Adrenal gland (tissue), 12 donors: ENCODE results near the gene MYO5B. TPM values are rescaled to one million over a fixed set of nuclear protein-coding genes. Genes with fewer than 3 reads are reported as not detected.
"Not testable (repeated sequence)": the region's sequence is repeated elsewhere in the genome, so short reads cannot be mapped to it uniquely, and the experiment has no call there.

Experiments
- DNase-seq, 7 donors: peaks; one replicate each; pipeline ENCODE4 v3.0.0-alpha.2; 2019 to 2020
- H3K27ac ChIP-seq, 5 donors: fragments of 200-600 bp; sonication (generic) in 4 of 5; 1 replicate in 3 of 5; 2 replicates in 2 of 5; pipeline versions ENCODE4 v1.5.1 to v1.8.0; 2016 to 2020; ENCODE audit warnings: mild to moderate bottlenecking in 1 of 5
- H3K27me3 ChIP-seq: fragments of 200-600 bp; 2 replicates; pipeline ENCODE4 v1.8.0; 2021
- H3K36me3 ChIP-seq, 2 donors: fragments of 200-600 bp; replicated peaks in 1 of 2; 1 replicate in 1 of 2; 2 replicates in 1 of 2; pipeline versions ENCODE4 v1.5.1 to v1.8.0; 2018 to 2022
- H3K4me1 ChIP-seq, 2 donors: fragments of 200-600 bp; replicated peaks in 1 of 2; 1 replicate in 1 of 2; 2 replicates in 1 of 2; pipeline versions ENCODE4 v1.5.1 to v1.8.0; 2018 to 2021
- H3K4me3 ChIP-seq, 4 donors: fragments of 200-600 bp; sonication (generic) in 3 of 4; one replicate each; pipeline ENCODE4 v1.5.1; 2016 to 2018
- H3K9me3 ChIP-seq, 3 donors: fragments of 200-600 bp; sonication (generic) in 1 of 3; replicated peaks in 1 of 3; 1 replicate in 2 of 3; 2 replicates in 1 of 3; pipeline versions ENCODE4 v1.5.1 to v1.8.0; 2016 to 2021
- POLR2A ChIP-seq, 2 donors: fragments of 450-650 bp; IDR thresholded peaks; one replicate each; pipeline ENCODE4 v1.6.1; 2017; ENCODE audit warnings: antibody characterized with exemption in 2 of 2, mild to moderate bottlenecking in 2 of 2, moderate library complexity in 1 of 2
- WGBS, 4 donors: extraction: QIAGEN DNeasy Blood & Tissue Kit in 2 of 4; methylation state at CpG; one replicate each; pipeline versions ENCODE4 v1.1.5 to v1.1.7; 2013 to 2017; 5-methylcytosine and 5-hydroxymethylcytosine counted together
- intact Hi-C, 2 donors: fragments of 100-400 bp; cut with DNase I; formaldehyde crosslinking; loops; one replicate each; pipeline versions ENCODE4 v1.14.1 to v1.15.0; 2022 to 2023
- polyA plus RNA-seq, 3 donors: library from polyadenylated mRNA; stranded (reverse); fragments of 200-250 nt in 2 of 3; fragments of 350-450 nt in 1 of 3; fragmentation: Illumina TruSeq in 1 of 3; extraction: RNeasy Lipid Tissue Mini Kit (QIAGEN cat#74804) in 1 of 3; gene quantifications; one replicate each; pipeline ENCODE4 v1.2.3, GENCODE V29; 2013 to 2014
- total RNA-seq, 9 donors: library from RNA; depleted of rRNA in 4 of 9; stranded (reverse); fragments of >200 nt in 4 of 9; fragments of 120-200 nt in 1 of 9; fragmentation: NEBNext Ultra II Directional in 1 of 9; extraction: Animal tissue kit (Norgen Biotek cat#: 25700) in 1 of 9; gene quantifications; one replicate each; pipeline versions ENCODE4 v1.1.0 to v1.2.4, GENCODE V29; 2013 to 2023
- TF ChIP-seq, protein P1 (sequence below), 6 experiments: fragments of 450-650 bp in 4 of 6; fragments of 200-600 bp in 2 of 6; sonication (generic) in 1 of 6; IDR thresholded peaks; 1 replicate in 5 of 6; 2 replicates in 1 of 6; pipeline versions ENCODE4 v1.5.1 to v1.8.0; 2016 to 2021; ENCODE audit warnings: antibody characterized with exemption in 6 of 6, mild to moderate bottlenecking in 2 of 6, moderate library complexity in 1 of 6
- donor health status: healthy with polysubstance abuse.
- donor health status: Bipolar disorder and iron deficiency.
- donor health status: DM: yes; HTN: yes; CAD: no.
- donor health status: DM: no; HTN: no; CAD: no.
- donor health status: DM: no; HTN: no; CAD: no.
- donor health status: DM: yes; HTN: yes; CAD: no.

The MYO5B gene
- total and polyA plus RNA-seq, 12 donors: 0.61 to 9.3 (median 2.9) TPM

DNA sequence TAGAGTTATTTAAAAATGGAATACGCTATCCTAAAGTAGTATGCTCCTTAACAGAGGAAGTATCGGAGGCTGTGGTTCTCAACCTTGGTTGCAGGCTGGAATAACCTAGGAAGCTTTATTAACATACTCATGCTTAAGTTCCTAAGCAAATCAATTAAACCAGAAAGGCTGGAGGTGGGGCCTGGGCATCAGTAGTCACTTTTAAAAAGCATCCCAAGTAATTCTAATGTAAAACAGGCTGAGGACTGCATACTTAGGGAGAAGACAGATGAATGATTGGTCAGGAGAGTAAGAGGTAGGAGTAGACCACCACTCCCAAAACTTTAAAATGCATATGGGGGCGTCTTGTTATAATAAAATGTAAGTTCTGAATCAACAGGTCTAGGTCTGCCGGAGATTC is 396.9 kb downstream of the MYO5B start:
- no peak for DNase-seq
- 95 to 99% (median 98%) methylated on average over 4 of the region's 4 CpGs for WGBS, 4 donors
- no peak overlapping the region for H3K4me3 ChIP-seq
- intact Hi-C loops: no loop called here
- H3K27me3 ChIP-seq: no peaks in the 10 kb centered on the region
- no peak for TF ChIP-seq POLR2A (IDR thresholded peaks at IDR 0.05)
- TF ChIP-seq, protein P1, sequence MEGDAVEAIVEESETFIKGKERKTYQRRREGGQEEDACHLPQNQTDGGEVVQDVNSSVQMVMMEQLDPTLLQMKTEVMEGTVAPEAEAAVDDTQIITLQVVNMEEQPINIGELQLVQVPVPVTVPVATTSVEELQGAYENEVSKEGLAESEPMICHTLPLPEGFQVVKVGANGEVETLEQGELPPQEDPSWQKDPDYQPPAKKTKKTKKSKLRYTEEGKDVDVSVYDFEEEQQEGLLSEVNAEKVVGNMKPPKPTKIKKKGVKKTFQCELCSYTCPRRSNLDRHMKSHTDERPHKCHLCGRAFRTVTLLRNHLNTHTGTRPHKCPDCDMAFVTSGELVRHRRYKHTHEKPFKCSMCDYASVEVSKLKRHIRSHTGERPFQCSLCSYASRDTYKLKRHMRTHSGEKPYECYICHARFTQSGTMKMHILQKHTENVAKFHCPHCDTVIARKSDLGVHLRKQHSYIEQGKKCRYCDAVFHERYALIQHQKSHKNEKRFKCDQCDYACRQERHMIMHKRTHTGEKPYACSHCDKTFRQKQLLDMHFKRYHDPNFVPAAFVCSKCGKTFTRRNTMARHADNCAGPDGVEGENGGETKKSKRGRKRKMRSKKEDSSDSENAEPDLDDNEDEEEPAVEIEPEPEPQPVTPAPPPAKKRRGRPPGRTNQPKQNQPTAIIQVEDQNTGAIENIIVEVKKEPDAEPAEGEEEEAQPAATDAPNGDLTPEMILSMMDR (IDR thresholded peaks at IDR 0.05): no peak
- H3K9me3 ChIP-seq: no peaks in the 10 kb centered on the region
- H3K36me3 ChIP-seq: peaks cover 0 to 27% of the 10 kb centered on the region in 2 donors
- H3K27ac ChIP-seq: no peak overlapping the region
- H3K4me1 ChIP-seq: no peaks in the 10 kb centered on the region

GRCh38 chr18:49795612-49796552 is 399.1 kb downstream of the MYO5B start:
- no peak overlapping the region for H3K27ac ChIP-seq
- intact Hi-C loops: no loop called here
- H3K4me3 ChIP-seq: no peak overlapping the region
- no peaks in the 10 kb centered on the region for H3K27me3 ChIP-seq
- H3K36me3 ChIP-seq: peaks cover 0 to 34% of the 10 kb centered on the region in 2 donors
- no peaks in the 10 kb centered on the region for H3K4me1 ChIP-seq
- WGBS, 4 donors: 94 to 97% (median 95%) methylated on average over 7 of the region's 7 CpGs
- no peak for TF ChIP-seq POLR2A (IDR thresholded peaks at IDR 0.05)
- TF ChIP-seq, protein P1 (IDR thresholded peaks at IDR 0.05): no peak
- no peaks in the 10 kb centered on the region for H3K9me3 ChIP-seq
- no peak for DNase-seq

- Histone ChIP-seq H3K9me3 (no peaks in the 10 kb centered on the region), H3K27me3 (no peaks in the 10 kb centered on the region), H3K4me1 (no peaks in the 10 kb centered on the region), H3K36me3 (peaks cover 0 to 44% of the 10 kb centered on the region in 2 donors), H3K4me3 (no peak overlapping the region), H3K27ac (no peak overlapping the region)
- no peak for DNase-seq
- TF ChIP-seq POLR2A (IDR thresholded peaks at IDR 0.05): no peak
- TF ChIP-seq, protein P1 (IDR thresholded peaks at IDR 0.05): no peak
- intact Hi-C loops: no loop called here
- WGBS, 4 donors: 97 to 100% (median 98%) methylated on average over 3 of the region's 3 CpGs
Measured at GRCh38 chr18:49794743-49795142, 400.2 kb downstream of the MYO5B start.

DNA sequence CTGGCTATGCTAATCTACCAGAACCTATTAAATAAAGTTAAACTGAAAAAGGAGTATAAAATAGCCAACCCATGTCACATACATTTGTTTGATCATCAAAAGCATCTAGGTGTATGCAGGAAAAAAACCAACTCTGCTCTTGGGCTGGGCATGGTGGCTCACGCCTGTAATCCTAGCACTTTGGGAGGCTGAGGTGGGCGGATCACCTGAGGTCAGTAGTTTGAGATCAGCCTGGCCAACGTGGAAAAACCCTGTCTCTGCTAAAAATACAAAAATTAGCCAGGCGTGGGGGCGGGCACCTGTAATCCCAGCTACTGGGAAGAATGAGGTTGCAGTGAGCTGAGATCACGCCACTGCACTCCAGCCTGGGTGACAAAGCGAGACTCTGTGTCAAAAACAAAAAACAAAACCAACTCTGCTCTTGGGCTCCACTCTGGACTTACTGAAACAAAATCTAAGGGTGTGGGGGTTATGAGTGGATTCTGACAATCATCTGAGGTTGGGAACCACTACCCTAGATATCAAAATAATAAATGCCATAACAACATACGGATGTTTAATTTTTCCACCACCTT is 405.3 kb downstream of the MYO5B start:
- H3K27me3 ChIP-seq, H3K4me1 ChIP-seq, H3K9me3 ChIP-seq, intact Hi-C loops, H3K4me3 ChIP-seq, DNase-seq, H3K27ac ChIP-seq: not testable (repeated sequence)
- peaks cover 0 to 48% of the 10 kb centered on the region in 2 donors for H3K36me3 ChIP-seq
- WGBS, 4 donors: 87 to 94% (median 93%) methylated on average over 8 of the region's 8 CpGs
